H1 (cell line): ENCODE measurements around the gene ZNF791. TPM values are rescaled to one million over a fixed set of nuclear protein-coding genes. Genes with fewer than 3 reads are reported as not detected.

Experiments used
- BACH1 ChIP-seq: IDR thresholded peaks from 2 replicates; pipeline ENCODE4 v1.6.1; 2012; ENCODE audit warnings: low read length, improper control_type of control experiment
- polyA plus RNA-seq, 7 experiments: library from polyadenylated mRNA; depleted of rRNA in 3 of 7; stranded (reverse) in 5 of 7; unstranded in 2 of 7; fragments of >200 nt in 5 of 7; fragments of 200-250 nt in 2 of 7; gene quantifications; 1 replicate in 5 of 7; 2 replicates in 1 of 7; 4 replicates in 1 of 7; pipeline versions ENCODE4 v1.2.1 to v1.2.3, GENCODE V29; 2011 to 2013; ENCODE audit warnings: missing spikeins in 2 of 7, mixed read lengths in 2 of 7
- total RNA-seq: library from RNA; stranded (reverse); fragmentation: NEBNext Ultra II Directional; extraction: Animal tissue kit (Norgen Biotek cat#: 25700); gene quantifications from 2 replicates; pipeline ENCODE4 v1.2.1, GENCODE V29; 2021

The ZNF791 gene
- total and polyA plus RNA-seq, 2 of the 8 experiments (the other 6 are each of a cell fraction or from before 2014, with no cell fraction given), result 4.1 to 18.6 TPM

- TF ChIP-seq BACH1, result no peak
Measured at GRCh38 chr19:12641456-12641855, 30.7 kb downstream of the ZNF791 start (continued).
